Measurements from ENCODE around the gene CDK2. TPM values are rescaled to one million over a fixed set of nuclear protein-coding genes. Genes with fewer than 3 reads are reported as not detected.

The CDK2 gene
- total and polyA plus RNA-seq, 9 donors: 18.3 to 33.9 (median 30.7) TPM

GRCh38 chr12:55955800-55956508, 10.7 kb upstream of the CDK2 start:
- H3K4me1 ChIP-seq (ENCODE audit: insufficient read depth): peaks cover 3% of the 10 kb centered on the region
- no peak overlapping the region for H3K4me3 ChIP-seq
- H3K36me3 ChIP-seq: no peaks in the 10 kb centered on the region
- TF ChIP-seq POLR2A (IDR thresholded peaks at IDR 0.05) (no peak), EP300 (IDR thresholded peaks at IDR 0.05) (no peak), CTCF (IDR thresholded peaks at IDR 0.05) (no peak)
- no peak overlapping the region for H3K27ac ChIP-seq
- H3K9me3 ChIP-seq: no peaks in the 10 kb centered on the region
- DNase-seq: no peak
- intact Hi-C loops (cut with DNase I): no loop called here
- 63 to 74% (median 67%) methylated on average over 6 of the region's 6 CpGs for WGBS, 3 donors
- H3K27me3 ChIP-seq: no peaks in the 10 kb centered on the region

GRCh38 chr12:55957106-55957859, 9.3 kb upstream of the CDK2 start:
- no peak overlapping the region for H3K27ac ChIP-seq
- no peaks in the 10 kb centered on the region for H3K36me3 ChIP-seq

GRCh38 chr12:55963760-55964159, 2.9 kb upstream of the CDK2 start:
- no peak overlapping the region for H3K4me3 ChIP-seq
- 88 to 98% (median 94%) methylated on average over 2 of the region's 2 CpGs for WGBS, 3 donors
- peaks cover 12% of the 10 kb centered on the region for H3K4me1 ChIP-seq (ENCODE audit: insufficient read depth)
- no peak for TF ChIP-seq CTCF (IDR thresholded peaks at IDR 0.05)
- no peak for TF ChIP-seq POLR2A (IDR thresholded peaks at IDR 0.05)
- TF ChIP-seq EP300 (IDR thresholded peaks at IDR 0.05): no peak
- intact Hi-C loops (cut with DNase I): no loop called here
- no peak for DNase-seq
- no peaks in the 10 kb centered on the region for H3K27me3 ChIP-seq
- no peaks in the 10 kb centered on the region for H3K36me3 ChIP-seq
- H3K27ac ChIP-seq: no peak overlapping the region
- H3K9me3 ChIP-seq: no peaks in the 10 kb centered on the region

More at GRCh38 chr12:55957106-55957859, 9.3 kb upstream of the CDK2 start:
- DNase-seq: no peak
- H3K4me1 ChIP-seq (ENCODE audit: insufficient read depth): peaks cover 3% of the 10 kb centered on the region
- TF ChIP-seq CTCF (IDR thresholded peaks at IDR 0.05) (no peak), EP300 (IDR thresholded peaks at IDR 0.05) (no peak), POLR2A (IDR thresholded peaks at IDR 0.05) (no peak)
- no peak overlapping the region for H3K4me3 ChIP-seq
- H3K27me3 ChIP-seq: no peaks in the 10 kb centered on the region
- H3K9me3 ChIP-seq: no peaks in the 10 kb centered on the region
- 79 to 87% (median 82%) methylated on average over 5 of the region's 5 CpGs for WGBS, 3 donors
- intact Hi-C loops (cut with DNase I): no loop called here

- intact Hi-C loops (cut with DNase I): no loop called here
- no peak overlapping the region for H3K27ac ChIP-seq
These were observed 1.4 kb upstream of the CDK2 start for GRCh38 chr12:55965240-55965639.

More at GRCh38 chr12:55965240-55965639, 1.4 kb upstream of the CDK2 start:
- WGBS, 3 donors: 59 to 74% (median 62%) methylated on average over 5 of the region's 5 CpGs
- no peak for DNase-seq
- peaks cover 9% of the 10 kb centered on the region for H3K4me1 ChIP-seq (ENCODE audit: insufficient read depth)
- H3K4me3 ChIP-seq: no peak overlapping the region
- H3K36me3 ChIP-seq: no peaks in the 10 kb centered on the region
- no peak for TF ChIP-seq EP300 (IDR thresholded peaks at IDR 0.05)
- no peak for TF ChIP-seq POLR2A (IDR thresholded peaks at IDR 0.05)
- no peak for TF ChIP-seq CTCF (IDR thresholded peaks at IDR 0.05)
- no peaks in the 10 kb centered on the region for H3K9me3 ChIP-seq
- H3K27me3 ChIP-seq: no peaks in the 10 kb centered on the region

Data from ovary (tissue), 9 donors.